Suprapubic skin (tissue), 4 donors: ENCODE data around the gene NEGR1.

Experiments
- EP300 ChIP-seq: sonication (generic); formaldehyde crosslinking; IDR thresholded peaks from one replicate; pipeline ENCODE4 v1.6.1; 2017; ENCODE audit warnings: antibody characterized with exemption
- POLR2A ChIP-seq, 2 donors: fragments of 450-650 bp; IDR thresholded peaks; one replicate each; pipeline ENCODE4 v1.6.1; 2017; ENCODE audit warnings: antibody characterized with exemption in 2 of 2, mild to moderate bottlenecking in 2 of 2, moderate library complexity in 2 of 2
- POLR2AphosphoS5 ChIP-seq, 3 donors: sonication (generic); formaldehyde crosslinking; IDR thresholded peaks; one replicate each; pipeline ENCODE4 v1.6.1; 2017; ENCODE audit warnings: antibody characterized with exemption in 3 of 3
- TF ChIP-seq, protein P1 (sequence below), 2 donors: fragments of 200-600 bp in 1 of 2; fragments of 450-650 bp in 1 of 2; sonication (generic) in 1 of 2; IDR thresholded peaks; one replicate each; pipeline ENCODE4 v1.5.1; 2016 to 2019; ENCODE audit warnings: antibody characterized with exemption in 2 of 2, mild to moderate bottlenecking in 1 of 2, moderate library complexity in 1 of 2

DNA sequence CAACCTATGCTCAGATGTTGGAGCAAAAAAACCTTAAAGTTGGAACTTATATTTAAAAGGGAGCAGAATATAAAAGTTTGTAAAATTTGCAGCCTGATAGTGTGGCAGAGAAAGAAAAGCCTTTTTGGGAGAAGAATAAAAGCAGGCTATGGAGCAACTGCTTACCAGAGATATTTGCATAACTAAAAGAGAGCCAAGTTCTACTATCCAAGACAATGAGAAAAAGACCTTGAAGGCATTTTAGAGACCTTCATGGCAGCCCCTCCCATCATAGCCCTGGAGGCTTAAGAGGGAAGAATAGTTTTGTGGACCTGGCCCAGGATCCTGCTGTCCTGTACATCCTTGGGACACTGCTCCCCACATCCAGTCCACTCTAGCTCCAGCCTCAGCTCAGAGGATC lies 889.0 kb downstream of the NEGR1 start:
- TF ChIP-seq POLR2AphosphoS5 (IDR thresholded peaks at IDR 0.05) = no peak
- TF ChIP-seq, protein P1, sequence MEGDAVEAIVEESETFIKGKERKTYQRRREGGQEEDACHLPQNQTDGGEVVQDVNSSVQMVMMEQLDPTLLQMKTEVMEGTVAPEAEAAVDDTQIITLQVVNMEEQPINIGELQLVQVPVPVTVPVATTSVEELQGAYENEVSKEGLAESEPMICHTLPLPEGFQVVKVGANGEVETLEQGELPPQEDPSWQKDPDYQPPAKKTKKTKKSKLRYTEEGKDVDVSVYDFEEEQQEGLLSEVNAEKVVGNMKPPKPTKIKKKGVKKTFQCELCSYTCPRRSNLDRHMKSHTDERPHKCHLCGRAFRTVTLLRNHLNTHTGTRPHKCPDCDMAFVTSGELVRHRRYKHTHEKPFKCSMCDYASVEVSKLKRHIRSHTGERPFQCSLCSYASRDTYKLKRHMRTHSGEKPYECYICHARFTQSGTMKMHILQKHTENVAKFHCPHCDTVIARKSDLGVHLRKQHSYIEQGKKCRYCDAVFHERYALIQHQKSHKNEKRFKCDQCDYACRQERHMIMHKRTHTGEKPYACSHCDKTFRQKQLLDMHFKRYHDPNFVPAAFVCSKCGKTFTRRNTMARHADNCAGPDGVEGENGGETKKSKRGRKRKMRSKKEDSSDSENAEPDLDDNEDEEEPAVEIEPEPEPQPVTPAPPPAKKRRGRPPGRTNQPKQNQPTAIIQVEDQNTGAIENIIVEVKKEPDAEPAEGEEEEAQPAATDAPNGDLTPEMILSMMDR (IDR thresholded peaks at IDR 0.05) = no peak
- no peak for TF ChIP-seq POLR2A (IDR thresholded peaks at IDR 0.05)
- no peak for TF ChIP-seq EP300
